IMR-90 (cell line): ENCODE measurements around the gene FCHSD2. TPM values are rescaled to one million over a fixed set of nuclear protein-coding genes. Genes with fewer than 3 reads are reported as not detected.

Source experiments
- ATAC-seq: fragments of 200-7000 bp; cut with Tn5 transposase; 2 replicates; pipeline ENCODE4 v1.9.1; 2020; ENCODE audit warnings: low read depth, mild to moderate bottlenecking, moderate library complexity
- BruUV-seq: library from RNA; stranded (reverse); fragments of 400-500 nt; replicated peaks from 2 replicates; lab custom pipeline; 2021; lab: Mats Ljungman, UMichigan
- CTCF ChIA-PET: fragments of 300-600 bp; formaldehyde crosslinking; extraction: SDS; loops from one replicate; lab custom pipeline; 2021; ENCODE audit warnings: antibody characterized with exemption; lab: Yijun Ruan, JAX
- POLR2A ChIA-PET: fragments of 300-600 bp; sonication (Branson Sonifier 250); formaldehyde crosslinking; loops from one replicate; lab custom pipeline; 2022; ENCODE audit warnings: antibody characterized with exemption; ENCODE audit not compliant: unreplicated experiment; lab: Charles Lee
- DNase-seq: peaks from one replicate; pipeline ENCODE4 v3.0.0; 2013
- H2AFZ ChIP-seq: replicated peaks from 2 replicates; pipeline ENCODE3; 2013; ENCODE audit warnings: low read length, mild to moderate bottlenecking; ENCODE audit not compliant: poor library complexity
- H2AK5ac ChIP-seq: 2 replicates; pipeline ENCODE4 v1.6.1; 2013; ENCODE audit warnings: low read depth, low read length, inconsistent platforms
- H2AK9ac ChIP-seq: replicated peaks from 2 replicates; pipeline ENCODE3; 2013; ENCODE audit warnings: mild to moderate bottlenecking, low read depth, low read length, moderate library complexity; ENCODE audit not compliant: poor library complexity
- H2BK120ac ChIP-seq: 2 replicates; pipeline ENCODE4 v1.6.1; 2013; ENCODE audit warnings: low read depth, low read length, inconsistent platforms
- H2BK15ac ChIP-seq: 3 replicates; pipeline ENCODE4 v1.6.1; 2013; ENCODE audit warnings: low read depth, low read length, inconsistent platforms
- H2BK20ac ChIP-seq: 2 replicates; pipeline ENCODE4 v1.6.1; 2013; ENCODE audit warnings: low read depth, mild to moderate bottlenecking, inconsistent platforms, low read length, moderate library complexity
- H2BK5ac ChIP-seq: 2 replicates; pipeline ENCODE4 v1.6.1; 2013; ENCODE audit warnings: mild to moderate bottlenecking, low read depth, low read length, inconsistent platforms; ENCODE audit not compliant: poor library complexity, severe bottlenecking
- H3K14ac ChIP-seq: replicated peaks from 2 replicates; pipeline ENCODE4 v1.6.1; 2013; ENCODE audit warnings: low read depth, low read length, inconsistent platforms
- H3K18ac ChIP-seq: 2 replicates; pipeline ENCODE4 v1.6.1; 2013; ENCODE audit warnings: low read depth, low read length, control low read depth
- H3K23ac ChIP-seq: 2 replicates; pipeline ENCODE4 v1.6.1; 2013; ENCODE audit warnings: low read depth, low read length, inconsistent platforms
- H3K27ac ChIP-seq: 2 replicates; pipeline ENCODE4 v1.5.1; 2013; ENCODE audit warnings: mild to moderate bottlenecking, control low read depth, low read length; ENCODE audit not compliant: insufficient read depth
- H3K27me3 ChIP-seq: 2 replicates; pipeline ENCODE4 v1.6.1; 2013; ENCODE audit warnings: low read length; ENCODE audit not compliant: control insufficient read depth, insufficient read depth
- H3K36me3 ChIP-seq: 2 replicates; pipeline ENCODE4 v1.6.1; 2013; ENCODE audit warnings: low read length, mixed read lengths; ENCODE audit not compliant: control insufficient read depth, insufficient read depth
- H3K4ac ChIP-seq: 2 replicates; pipeline ENCODE4 v1.6.1; 2013; ENCODE audit warnings: low read depth, low read length, inconsistent platforms
- H3K4me1 ChIP-seq: 2 replicates; pipeline ENCODE4 v1.6.1; 2013; ENCODE audit warnings: low read length, mixed read lengths; ENCODE audit not compliant: control insufficient read depth, insufficient read depth
- H3K4me2 ChIP-seq: 2 replicates; pipeline ENCODE4 v1.6.1; 2013; ENCODE audit warnings: low read depth, mild to moderate bottlenecking, control low read depth, low read length, moderate library complexity
- H3K4me3 ChIP-seq: 2 replicates; pipeline ENCODE4 v1.5.1; 2013; ENCODE audit warnings: low read depth, mild to moderate bottlenecking, control low read depth, low read length, moderate library complexity; ENCODE audit not compliant: insufficient read depth
- H3K56ac ChIP-seq: 2 replicates; pipeline ENCODE4 v1.6.1; 2013; ENCODE audit warnings: low read length, inconsistent platforms; ENCODE audit not compliant: insufficient read depth; ENCODE audit errors: extremely low read depth
- H3K79me1 ChIP-seq, 2 experiments: 2 replicates each; pipeline ENCODE4 v1.6.1; 2013; ENCODE audit warnings: low read length in 2 of 2, inconsistent platforms in 1 of 2, low read depth in 1 of 2
- H3K9ac ChIP-seq: 2 replicates; pipeline ENCODE4 v1.6.1; 2013; ENCODE audit warnings: low read depth, low read length, control low read depth
- H3K9me1 ChIP-seq: 2 replicates; pipeline ENCODE4 v1.6.1; 2013; ENCODE audit warnings: low read length, inconsistent platforms; ENCODE audit not compliant: insufficient read depth
- H3K9me3 ChIP-seq: 2 replicates; pipeline ENCODE4 v1.6.1; 2013; ENCODE audit warnings: low read length; ENCODE audit not compliant: control insufficient read depth, insufficient read depth
- H4K20me1 ChIP-seq: 2 replicates; pipeline ENCODE4 v1.6.1; 2013; ENCODE audit warnings: low read length, inconsistent platforms; ENCODE audit not compliant: insufficient read depth
- H4K5ac ChIP-seq: 2 replicates; pipeline ENCODE4 v1.6.1; 2013; ENCODE audit warnings: mild to moderate bottlenecking, low read depth, low read length, control low read depth
- H4K8ac ChIP-seq, 2 experiments: 2 replicates each; pipeline ENCODE4 v1.6.1; 2013; ENCODE audit warnings: low read depth in 2 of 2, low read length in 2 of 2, control low read depth in 1 of 2, inconsistent platforms in 1 of 2
- H4K91ac ChIP-seq: 2 replicates; pipeline ENCODE4 v1.6.1; 2013; ENCODE audit warnings: low read depth, low read length, inconsistent platforms; ENCODE audit not compliant: insufficient read depth
- BHLHE40 ChIP-seq: fragments of 150-350 bp; IDR thresholded peaks from 2 replicates; pipeline ENCODE4 v1.6.1; 2016; ENCODE audit warnings: mild to moderate bottlenecking, low read depth, low read length
- CEBPB ChIP-seq: IDR thresholded peaks from 2 replicates; pipeline ENCODE4 v1.6.1; 2012; ENCODE audit warnings: low read depth, low read length, improper control_type of control experiment
- MAFK ChIP-seq: IDR thresholded peaks from 2 replicates; pipeline ENCODE4 v1.6.1; 2012; ENCODE audit warnings: low read depth, low read length, improper control_type of control experiment
- RAD21 ChIP-seq: IDR thresholded peaks from 2 replicates; pipeline ENCODE4 v1.6.1; 2012; ENCODE audit warnings: low read length, improper control_type of control experiment
- WGBS, 2 experiments: methylation state at CpG; one replicate each; pipeline versions ENCODE4 v1.1.5 to v1.1.7; 2013; ENCODE audit warnings: missing lambda C conversion rate in 2 of 2; ENCODE audit not compliant: insufficient read length in 1 of 2; ENCODE audit errors: extremely low coverage in 2 of 2; 5-methylcytosine and 5-hydroxymethylcytosine counted together
- dilution Hi-C: fragments of 300-500 bp; cut with HindIII; formaldehyde crosslinking; loops from one replicate; pipeline ENCODE4 v1.14.3; 2018; ENCODE audit warnings: low sequenced_read_pairs; ENCODE audit not compliant: unreplicated experiment
- in situ Hi-C: fragments of 300-500 bp; cut with MboI; formaldehyde crosslinking; loops from 3 replicates; pipeline ENCODE4 v1.14.3; 2019; ENCODE audit warnings: low sequenced_read_pairs, inconsistent platforms, mixed read lengths
- intact Hi-C: fragments of 100-400 bp; cut with micrococcal nuclease; formaldehyde crosslinking; loops from 2 replicates; pipeline ENCODE4 v1.10.0; 2022
- polyA plus RNA-seq, 3 experiments: library from polyadenylated mRNA; depleted of rRNA; stranded (reverse); fragments of >200 nt; gene quantifications; 2 replicates each; pipeline ENCODE4 v1.2.3, GENCODE V29; 2012; ENCODE audit warnings: low replicate concordance in 1 of 3
- total RNA-seq: library from RNA; depleted of rRNA; stranded (reverse); fragments of >200 nt; gene quantifications from 2 replicates; pipeline ENCODE4 v1.2.3, GENCODE V29; 2012
- TF ChIP-seq, protein P1 (sequence below): conservative IDR thresholded peaks from 2 replicates; pipeline ENCODE4 v1.5.1; 2012; ENCODE audit warnings: mild to moderate bottlenecking, low read depth, low read length, improper control_type of control experiment
- TF ChIP-seq, protein P2 (sequence below): fragments of 150-350 bp; IDR thresholded peaks from 2 replicates; pipeline ENCODE4 v1.6.1; 2017; ENCODE audit warnings: mild to moderate bottlenecking, antibody characterized with exemption, low read length, low read depth

The FCHSD2 gene
- total and polyA plus RNA-seq, 2 of the 4 experiments (the other 2 are of a cell fraction) = 5.9 to 18.7 TPM

DNA sequence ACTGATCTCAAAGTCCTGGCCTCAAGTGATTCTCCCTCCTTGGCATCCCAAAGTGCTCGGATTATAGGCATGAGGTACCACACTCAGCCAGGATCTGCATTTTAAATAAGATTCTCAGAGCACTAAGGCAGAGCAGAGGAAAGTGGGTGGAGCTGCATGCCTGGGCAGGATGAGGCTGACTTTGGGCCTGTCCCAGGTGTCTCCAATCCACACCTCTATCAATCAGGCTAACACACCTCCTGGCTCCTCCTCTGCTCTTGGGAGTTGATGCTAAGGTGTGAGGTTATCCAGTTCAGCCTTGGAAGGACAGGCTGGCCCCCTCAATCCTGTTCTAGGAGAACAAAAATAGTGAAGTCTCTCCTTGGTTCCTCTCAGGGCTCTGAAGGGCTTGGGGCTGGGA, 45.7 kb upstream of the FCHSD2 start:
- no CpG with 5 or more reads among the region's 1 CpG for WGBS, 2 experiments
- no peak overlapping the region for H4K8ac ChIP-seq
- ChIA-PET POLR2A (no interaction called here), CTCF (interaction anchor here (1.4 to 6.0 kb wide), 3 partner anchors 45 to 102 kb away, joined by 3 to 34 read pairs (median 10); no protein-coding TSS in a partner anchor)
- no peaks in the 10 kb centered on the region for H3K79me1 ChIP-seq
- no peak overlapping the region for H3K14ac ChIP-seq
- no peak overlapping the region; the same call in 1 of the 2 replicates for H3K4ac ChIP-seq
- no peak overlapping the region for H2AFZ ChIP-seq
- dilution Hi-C loops (no loop called here), in situ Hi-C loops (loop anchor here (5.0 kb wide), 1 partner anchor 99 kb away; no protein-coding TSS in a partner anchor), intact Hi-C loops (no loop called here)
- peaks cover 7% of the 10 kb centered on the region for H3K4me1 ChIP-seq
- no peak overlapping the region for H2BK120ac ChIP-seq
- H3K36me3 ChIP-seq = no peaks in the 10 kb centered on the region
- no peak overlapping the region for H3K18ac ChIP-seq
- no peak overlapping the region for H2BK15ac ChIP-seq
- H2BK5ac ChIP-seq = no peak overlapping the region
- H2BK20ac ChIP-seq = 0 out of 2 replicates have a peak overlapping the region, but pooled peaks have one; percentile 34
- H2AK5ac ChIP-seq = no peak overlapping the region
- TF ChIP-seq, protein P1, sequence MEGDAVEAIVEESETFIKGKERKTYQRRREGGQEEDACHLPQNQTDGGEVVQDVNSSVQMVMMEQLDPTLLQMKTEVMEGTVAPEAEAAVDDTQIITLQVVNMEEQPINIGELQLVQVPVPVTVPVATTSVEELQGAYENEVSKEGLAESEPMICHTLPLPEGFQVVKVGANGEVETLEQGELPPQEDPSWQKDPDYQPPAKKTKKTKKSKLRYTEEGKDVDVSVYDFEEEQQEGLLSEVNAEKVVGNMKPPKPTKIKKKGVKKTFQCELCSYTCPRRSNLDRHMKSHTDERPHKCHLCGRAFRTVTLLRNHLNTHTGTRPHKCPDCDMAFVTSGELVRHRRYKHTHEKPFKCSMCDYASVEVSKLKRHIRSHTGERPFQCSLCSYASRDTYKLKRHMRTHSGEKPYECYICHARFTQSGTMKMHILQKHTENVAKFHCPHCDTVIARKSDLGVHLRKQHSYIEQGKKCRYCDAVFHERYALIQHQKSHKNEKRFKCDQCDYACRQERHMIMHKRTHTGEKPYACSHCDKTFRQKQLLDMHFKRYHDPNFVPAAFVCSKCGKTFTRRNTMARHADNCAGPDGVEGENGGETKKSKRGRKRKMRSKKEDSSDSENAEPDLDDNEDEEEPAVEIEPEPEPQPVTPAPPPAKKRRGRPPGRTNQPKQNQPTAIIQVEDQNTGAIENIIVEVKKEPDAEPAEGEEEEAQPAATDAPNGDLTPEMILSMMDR = no peak
- TF ChIP-seq MAFK (no peak), CEBPB (no peak), BHLHE40 (no peak), RAD21 (no peak)
- TF ChIP-seq, protein P2, sequence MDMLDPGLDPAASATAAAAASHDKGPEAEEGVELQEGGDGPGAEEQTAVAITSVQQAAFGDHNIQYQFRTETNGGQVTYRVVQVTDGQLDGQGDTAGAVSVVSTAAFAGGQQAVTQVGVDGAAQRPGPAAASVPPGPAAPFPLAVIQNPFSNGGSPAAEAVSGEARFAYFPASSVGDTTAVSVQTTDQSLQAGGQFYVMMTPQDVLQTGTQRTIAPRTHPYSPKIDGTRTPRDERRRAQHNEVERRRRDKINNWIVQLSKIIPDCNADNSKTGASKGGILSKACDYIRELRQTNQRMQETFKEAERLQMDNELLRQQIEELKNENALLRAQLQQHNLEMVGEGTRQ = no peak
- peaks cover 1% of the 10 kb centered on the region; the same call in 1 of the 2 replicates for H3K27me3 ChIP-seq
- H2AK9ac ChIP-seq = no peak overlapping the region
- peaks cover 19% of the 10 kb centered on the region for H3K9me1 ChIP-seq
- BruUV-seq = no TSS peak
- H3K4me3 ChIP-seq = no peak overlapping the region
- no peak overlapping the region for H4K91ac ChIP-seq
- H3K9ac ChIP-seq = no peak overlapping the region
- H3K27ac ChIP-seq = no peak overlapping the region
- no peak overlapping the region for H3K4me2 ChIP-seq
- H3K56ac ChIP-seq = no peak overlapping the region
- H3K9me3 ChIP-seq = no peaks in the 10 kb centered on the region
- no peak overlapping the region for H3K23ac ChIP-seq
- no peak for DNase-seq
- no peak overlapping the region for H4K5ac ChIP-seq
- H4K20me1 ChIP-seq = no peaks in the 10 kb centered on the region
- ATAC-seq = no peak
